CD14-positive monocyte (primary cell): ENCODE measurements around the gene DCTN5. TPM values are rescaled to one million over a fixed set of nuclear protein-coding genes. Genes with fewer than 3 reads are reported as not detected.

Experiments
- DNase-seq, 3 donors: peaks; one replicate each; pipeline ENCODE4 v3.0.0-alpha.2; 2011 to 2022
- H2AFZ ChIP-seq: 2 replicates; pipeline ENCODE4 v1.6.0; 2012; ENCODE audit warnings: mild to moderate bottlenecking, low read depth, low read length, inconsistent platforms; ENCODE audit not compliant: insufficient read depth, poor library complexity, severe bottlenecking
- H3K27ac ChIP-seq, 2 donors: 1 replicate in 1 of 2; 2 replicates in 1 of 2; pipeline ENCODE4 v1.5.1; 2012 to 2013; ENCODE audit warnings: low read length in 2 of 2, control low read depth in 1 of 2, inconsistent platforms in 1 of 2, low read depth in 1 of 2, mild to moderate bottlenecking in 1 of 2
- H3K27me3 ChIP-seq, 2 donors: one replicate each; pipeline versions ENCODE4 v1.6.0 to v1.6.1; 2011 to 2013; ENCODE audit warnings: low read length in 2 of 2; ENCODE audit not compliant: control insufficient read depth in 2 of 2, insufficient read depth in 2 of 2
- H3K36me3 ChIP-seq, 2 donors: replicated peaks in 1 of 2; 1 replicate in 1 of 2; 2 replicates in 1 of 2; pipeline versions ENCODE4 v1.5.1 to v1.6.1; 2012 to 2013; ENCODE audit warnings: low read length in 2 of 2, control low read depth in 1 of 2, inconsistent platforms in 1 of 2, mild to moderate bottlenecking in 1 of 2; ENCODE audit not compliant: insufficient read depth in 2 of 2, control insufficient read depth in 1 of 2
- H3K4me1 ChIP-seq, 2 donors: 1 replicate in 1 of 2; 2 replicates in 1 of 2; pipeline versions ENCODE4 v1.5.1 to v1.6.1; 2012 to 2013; ENCODE audit warnings: low read length in 2 of 2, control low read depth in 1 of 2, inconsistent platforms in 1 of 2, mild to moderate bottlenecking in 1 of 2, moderate library complexity in 1 of 2; ENCODE audit not compliant: insufficient read depth in 2 of 2, control insufficient read depth in 1 of 2
- H3K4me2 ChIP-seq: replicated peaks from 2 replicates; pipeline ENCODE3; 2012; ENCODE audit warnings: low read length, moderate library complexity, mild to moderate bottlenecking; ENCODE audit not compliant: poor library complexity, severe bottlenecking; ENCODE audit errors: extremely low read depth
- H3K4me3 ChIP-seq, 3 experiments: fragments of 200-600 bp in 1 of 3; sonication (generic) in 1 of 3; replicated peaks in 1 of 3; 1 replicate in 2 of 3; 2 replicates in 1 of 3; pipeline ENCODE4 v1.5.1; 2011 to 2013; ENCODE audit warnings: low read length in 3 of 3, mild to moderate bottlenecking in 3 of 3, control low read depth in 2 of 3, low read depth in 2 of 3, inconsistent platforms in 1 of 3, moderate library complexity in 1 of 3
- H3K79me2 ChIP-seq: 2 replicates; pipeline ENCODE4 v1.6.0; 2012; ENCODE audit warnings: mild to moderate bottlenecking, control low read depth, inconsistent platforms, low read length, moderate library complexity; ENCODE audit not compliant: insufficient read depth
- H3K9ac ChIP-seq: 2 replicates; pipeline ENCODE4 v1.6.0; 2017; ENCODE audit warnings: low read length, mild to moderate bottlenecking; ENCODE audit not compliant: insufficient read depth, poor library complexity, severe bottlenecking
- H3K9me3 ChIP-seq, 2 donors: replicated peaks in 1 of 2; 1 replicate in 1 of 2; 2 replicates in 1 of 2; pipeline versions ENCODE4 v1.5.1 to v1.6.1; 2012 to 2013; ENCODE audit warnings: low read length in 2 of 2, control low read depth in 1 of 2; ENCODE audit not compliant: control insufficient read depth in 1 of 2, insufficient read depth in 1 of 2
- H4K20me1 ChIP-seq: 2 replicates; pipeline ENCODE4 v1.6.0; 2012; ENCODE audit warnings: mild to moderate bottlenecking, low read length, control low read depth, moderate library complexity; ENCODE audit not compliant: insufficient read depth
- H3K27ac Mint-ChIP-seq, 7 donors: one replicate each; pipeline ENCODE4 v1.8.0; 2020; ENCODE audit warnings: mild to moderate bottlenecking in 7 of 7, mixed read lengths in 7 of 7, moderate library complexity in 6 of 7, inconsistent platforms in 2 of 7
- H3K27me3 Mint-ChIP-seq, 3 donors: one replicate each; pipeline ENCODE4 v1.8.0; 2021 to 2022; ENCODE audit warnings: low read depth in 3 of 3, mild to moderate bottlenecking in 3 of 3, mixed read lengths in 3 of 3, moderate library complexity in 3 of 3, inconsistent platforms in 1 of 3
- H3K36me3 Mint-ChIP-seq, 2 donors: one replicate each; pipeline ENCODE4 v1.8.0; 2020; ENCODE audit warnings: mixed read lengths in 2 of 2, inconsistent platforms in 1 of 2, mild to moderate bottlenecking in 1 of 2
- H3K4me1 Mint-ChIP-seq: one replicate; pipeline ENCODE4 v1.8.0; 2020; ENCODE audit warnings: mild to moderate bottlenecking, mixed read lengths
- H3K4me3 Mint-ChIP-seq, 2 donors: one replicate each; pipeline ENCODE4 v1.8.0; 2020; ENCODE audit warnings: mild to moderate bottlenecking in 2 of 2, mixed read lengths in 2 of 2, moderate library complexity in 1 of 2
- H3K9me3 Mint-ChIP-seq, 7 donors: one replicate each; pipeline ENCODE4 v1.8.0; 2020 to 2022; ENCODE audit warnings: mixed read lengths in 7 of 7, mild to moderate bottlenecking in 6 of 7, moderate library complexity in 6 of 7, inconsistent platforms in 2 of 7
- WGBS: methylation state at CpG from one replicate; pipeline ENCODE4 v1.1.5; 2013; ENCODE audit warnings: missing lambda C conversion rate; ENCODE audit not compliant: insufficient coverage; 5-methylcytosine and 5-hydroxymethylcytosine counted together
- intact Hi-C, 2 donors: fragments of 100-400 bp; cut with micrococcal nuclease; formaldehyde crosslinking; loops; one replicate each; pipeline versions ENCODE4 v1.15.0 to v1.15.1; 2023
- polyA plus RNA-seq, 3 donors: library from polyadenylated mRNA; depleted of rRNA in 1 of 3; unstranded in 2 of 3; stranded (reverse) in 1 of 3; fragments of 300-500 nt in 2 of 3; fragments of >200 nt in 1 of 3; fragmentation: Illumina TruSeq in 2 of 3; gene quantifications; 1 replicate in 2 of 3; 2 replicates in 1 of 3; pipeline ENCODE4 v1.2.3, GENCODE V29; 2012 to 2021
- TF ChIP-seq, protein P1 (sequence below): fragments of 200-600 bp; IDR thresholded peaks from one replicate; pipeline ENCODE4 v1.8.0; 2022; ENCODE audit warnings: antibody characterized with exemption, mild to moderate bottlenecking

DCTN5 gene
- polyA plus RNA-seq, 3 donors = 29.3 to 54.3 (median 42.0) TPM

DNA sequence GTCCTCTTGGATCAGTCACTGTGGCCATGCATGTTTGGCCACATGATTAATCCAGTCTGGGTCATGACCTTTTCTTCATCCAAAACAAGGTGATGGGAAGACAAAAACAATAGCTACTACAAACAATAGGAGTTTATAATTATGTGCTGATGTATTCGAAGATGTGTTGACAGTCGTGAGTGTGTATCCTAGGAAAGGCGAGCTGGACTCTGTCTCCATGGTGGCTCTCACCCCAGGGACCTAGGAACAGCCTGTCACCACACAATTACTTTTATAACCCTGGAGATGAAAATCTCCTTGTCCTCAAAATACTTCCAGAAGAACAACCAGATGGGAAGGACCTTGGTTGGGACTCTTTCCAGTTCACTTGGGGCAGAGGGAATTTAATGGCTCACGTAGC is 27.6 kb downstream of the DCTN5 start:
- H3K36me3 ChIP-seq = peaks cover 81 to 97% of the 10 kb centered on the region in 2 donors
- H3K9ac ChIP-seq = no peak overlapping the region
- Mint-ChIP-seq H3K9me3 (no peaks in the 10 kb centered on the region), H3K4me3 (no peak overlapping the region), H3K27me3 (no peaks in the 10 kb centered on the region), H3K27ac (no peak overlapping the region), H3K36me3 (peaks cover 79 to 80% of the 10 kb centered on the region in 2 donors), H3K4me1 (no peaks in the 10 kb centered on the region)
- H3K79me2 ChIP-seq = no peaks in the 10 kb centered on the region
- H2AFZ ChIP-seq = no peak overlapping the region
- H3K4me2 ChIP-seq = no peak overlapping the region
- H3K9me3 ChIP-seq = no peaks in the 10 kb centered on the region
- H4K20me1 ChIP-seq = peaks cover 3% of the 10 kb centered on the region
- no peak overlapping the region for H3K4me3 ChIP-seq
- WGBS = 90% methylated on average over 1 of the region's 4 CpGs
- TF ChIP-seq, protein P1, sequence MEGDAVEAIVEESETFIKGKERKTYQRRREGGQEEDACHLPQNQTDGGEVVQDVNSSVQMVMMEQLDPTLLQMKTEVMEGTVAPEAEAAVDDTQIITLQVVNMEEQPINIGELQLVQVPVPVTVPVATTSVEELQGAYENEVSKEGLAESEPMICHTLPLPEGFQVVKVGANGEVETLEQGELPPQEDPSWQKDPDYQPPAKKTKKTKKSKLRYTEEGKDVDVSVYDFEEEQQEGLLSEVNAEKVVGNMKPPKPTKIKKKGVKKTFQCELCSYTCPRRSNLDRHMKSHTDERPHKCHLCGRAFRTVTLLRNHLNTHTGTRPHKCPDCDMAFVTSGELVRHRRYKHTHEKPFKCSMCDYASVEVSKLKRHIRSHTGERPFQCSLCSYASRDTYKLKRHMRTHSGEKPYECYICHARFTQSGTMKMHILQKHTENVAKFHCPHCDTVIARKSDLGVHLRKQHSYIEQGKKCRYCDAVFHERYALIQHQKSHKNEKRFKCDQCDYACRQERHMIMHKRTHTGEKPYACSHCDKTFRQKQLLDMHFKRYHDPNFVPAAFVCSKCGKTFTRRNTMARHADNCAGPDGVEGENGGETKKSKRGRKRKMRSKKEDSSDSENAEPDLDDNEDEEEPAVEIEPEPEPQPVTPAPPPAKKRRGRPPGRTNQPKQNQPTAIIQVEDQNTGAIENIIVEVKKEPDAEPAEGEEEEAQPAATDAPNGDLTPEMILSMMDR = no peak
- H3K27me3 ChIP-seq = no peaks in the 10 kb centered on the region
- no peaks in the 10 kb centered on the region for H3K4me1 ChIP-seq
- intact Hi-C loops = no loop called here
- DNase-seq = no peak
- H3K27ac ChIP-seq = no peak overlapping the region

DNA sequence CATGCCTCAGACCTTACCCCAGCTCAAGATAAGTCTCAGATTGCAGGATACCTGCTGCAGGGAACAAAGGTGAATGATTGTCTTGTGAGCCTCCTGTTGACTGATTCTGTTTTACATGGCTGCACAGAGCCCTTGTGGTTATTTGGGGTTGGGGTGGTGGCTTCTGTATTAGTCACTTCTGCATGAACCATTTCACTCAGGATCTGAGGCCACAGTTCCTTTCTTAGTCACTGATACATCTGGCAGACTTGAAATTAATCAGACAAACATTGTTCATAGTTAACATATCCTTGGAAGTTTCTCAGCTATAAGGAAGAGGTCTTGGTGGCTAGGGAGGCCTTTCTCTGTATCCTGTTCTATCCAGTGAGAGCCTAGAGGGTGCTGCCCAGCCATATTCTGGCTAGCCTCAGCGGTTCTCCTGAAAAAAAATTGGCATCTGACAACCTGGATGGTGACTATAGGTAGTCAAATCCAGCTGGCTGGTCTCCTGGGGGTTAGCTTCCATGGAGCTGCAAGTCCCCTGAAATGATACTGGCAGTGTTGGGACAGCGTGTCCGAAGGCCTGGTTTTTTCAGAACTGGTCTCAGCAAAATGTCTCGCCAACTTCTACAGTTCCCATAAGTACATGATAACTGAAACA is 29.0 kb downstream of the DCTN5 start:
- Mint-ChIP-seq H3K9me3 (no peaks in the 10 kb centered on the region), H3K27ac (peak overlapping the region in 4 of 7 donors; percentile 18 to 31 (median 26)), H3K4me3 (no peak overlapping the region), H3K27me3 (no peaks in the 10 kb centered on the region), H3K36me3 (peaks cover 77 to 80% of the 10 kb centered on the region in 2 donors), H3K4me1 (no peaks in the 10 kb centered on the region)
- Histone ChIP-seq H3K27me3 (no peaks in the 10 kb centered on the region), H3K9me3 (no peaks in the 10 kb centered on the region), H3K27ac (peak overlapping the region in 1 of 2 donors; percentile 23), H3K4me1 (no peaks in the 10 kb centered on the region), H4K20me1 (no peaks in the 10 kb centered on the region), H3K4me3 (no peak overlapping the region), H2AFZ (no peak overlapping the region), H3K9ac (no peak overlapping the region), H3K79me2 (no peaks in the 10 kb centered on the region), H3K36me3 (peaks cover 70 to 97% of the 10 kb centered on the region in 2 donors), H3K4me2 (no peak overlapping the region)
- 93% methylated on average over 3 of the region's 4 CpGs for WGBS
- TF ChIP-seq, protein P1 = no peak
- intact Hi-C loops = no loop called here
- no peak for DNase-seq
